Small intestine (tissue), 7 donors: Measurements from ENCODE around the gene SORCS2. TPM values are rescaled to one million over a fixed set of nuclear protein-coding genes. Genes with fewer than 3 reads are reported as not detected.

Experiments
- DNase-seq, 2 donors: peaks; one replicate each; pipeline versions ENCODE4 v3.0.0 to v3.0.0-alpha.2; 2013
- FAIRE-seq: peaks from 2 replicates; lab custom pipeline; 2012; peaks lifted over from hg19 to GRCh38; lab: Jason Lieb, UNC
- H3K27ac ChIP-seq, 3 donors: one replicate each; pipeline ENCODE4 v1.5.1; 2013; ENCODE audit warnings: low read length in 2 of 3, mild to moderate bottlenecking in 2 of 3, control low read depth in 1 of 3, inconsistent platforms in 1 of 3, low read depth in 1 of 3, moderate library complexity in 1 of 3
- H3K27me3 ChIP-seq, 3 donors: one replicate each; pipeline ENCODE4 v1.6.1; 2013; ENCODE audit warnings: low read length in 3 of 3, inconsistent platforms in 1 of 3; ENCODE audit not compliant: control insufficient read depth in 3 of 3, insufficient read depth in 3 of 3
- H3K36me3 ChIP-seq, 3 donors: one replicate each; pipeline ENCODE4 v1.6.1; 2013; ENCODE audit warnings: low read length in 3 of 3, inconsistent platforms in 1 of 3, low read depth in 1 of 3, mild to moderate bottlenecking in 1 of 3, moderate library complexity in 1 of 3; ENCODE audit not compliant: control insufficient read depth in 3 of 3, insufficient read depth in 2 of 3
- H3K4me1 ChIP-seq, 3 donors: one replicate each; pipeline ENCODE4 v1.6.1; 2013; ENCODE audit warnings: low read length in 2 of 3, inconsistent platforms in 1 of 3, low read depth in 1 of 3, mild to moderate bottlenecking in 1 of 3, moderate library complexity in 1 of 3; ENCODE audit not compliant: control insufficient read depth in 3 of 3, insufficient read depth in 2 of 3
- H3K4me3 ChIP-seq, 3 donors: one replicate each; pipeline ENCODE4 v1.5.1; 2013; ENCODE audit warnings: low read length in 3 of 3, control low read depth in 1 of 3, inconsistent platforms in 1 of 3, low read depth in 1 of 3, mild to moderate bottlenecking in 1 of 3, moderate library complexity in 1 of 3
- H3K9me3 ChIP-seq, 2 donors: one replicate each; pipeline ENCODE4 v1.6.1; 2013; ENCODE audit warnings: low read depth in 1 of 2, low read length in 1 of 2; ENCODE audit not compliant: control insufficient read depth in 2 of 2, insufficient read depth in 1 of 2
- WGBS, 3 donors: extraction: QIAGEN DNeasy Blood & Tissue Kit; methylation state at CpG; one replicate each; pipeline ENCODE4 v1.1.7; 2013; 5-methylcytosine and 5-hydroxymethylcytosine counted together
- polyA plus RNA-seq, 4 donors: library from polyadenylated mRNA; stranded (reverse) in 3 of 4; unstranded in 1 of 4; fragments of 200-250 nt in 3 of 4; fragments of 120-200 nt in 1 of 4; gene quantifications; one replicate each; pipeline versions ENCODE4 v1.2.1 to v1.2.3, GENCODE V29; 2013
- donor health status: healthy with polysubstance abuse.
- donor health status: control.
- donor health status: control.
- donor health status: Bipolar disorder and iron deficiency.
- donor health status: healthy.

The SORCS2 gene
- polyA plus RNA-seq, 4 donors: 0.63 to 3.3 (median 2.2) TPM; not detected in 1

- 80 to 86% (median 81%) methylated on average over 8 of the region's 8 CpGs for WGBS, 3 donors
- no peak for FAIRE-seq
- H3K27me3 ChIP-seq: no peaks in the 10 kb centered on the region
These were observed 346.2 kb downstream of the SORCS2 start for GRCh38 chr4:7538518-7538917.

GRCh38 chr4:7539186-7539585 is 346.8 kb downstream of the SORCS2 start:
- 57 to 94% (median 64%) methylated on average over 3 of the region's 3 CpGs for WGBS, 3 donors
- H3K4me3 ChIP-seq: no peak overlapping the region
- no peaks in the 10 kb centered on the region for H3K36me3 ChIP-seq
- DNase-seq (no peak), FAIRE-seq (no peak)
- no peaks in the 10 kb centered on the region for H3K27me3 ChIP-seq
- H3K27ac ChIP-seq: no peak overlapping the region
- H3K9me3 ChIP-seq: peaks cover 0 to 3% of the 10 kb centered on the region in 2 donors
- H3K4me1 ChIP-seq: no peaks in the 10 kb centered on the region

More at GRCh38 chr4:7538518-7538917, 346.2 kb downstream of the SORCS2 start:
- H3K36me3 ChIP-seq: no peaks in the 10 kb centered on the region
- H3K27ac ChIP-seq: no peak overlapping the region
- H3K9me3 ChIP-seq: peaks cover 0 to 3% of the 10 kb centered on the region in 2 donors
- H3K4me1 ChIP-seq: no peaks in the 10 kb centered on the region
- no peak for DNase-seq
- no peak overlapping the region for H3K4me3 ChIP-seq

GRCh38 chr4:7539659-7540058 is 347.3 kb downstream of the SORCS2 start:
- WGBS, 3 donors: 66 to 72% (median 67%) methylated on average over 8 to 9 of the region's 9 CpGs
- DNase-seq (no peak), FAIRE-seq (no peak)
- H3K36me3 ChIP-seq: no peaks in the 10 kb centered on the region
- H3K4me3 ChIP-seq: no peak overlapping the region
- H3K4me1 ChIP-seq: no peaks in the 10 kb centered on the region
- H3K27me3 ChIP-seq: no peaks in the 10 kb centered on the region
- peaks cover 0 to 3% of the 10 kb centered on the region in 2 donors for H3K9me3 ChIP-seq
- no peak overlapping the region for H3K27ac ChIP-seq

GRCh38 chr4:7540206-7540605 is 347.9 kb downstream of the SORCS2 start:
- H3K36me3 ChIP-seq: no peaks in the 10 kb centered on the region
- 79 to 86% (median 85%) methylated on average over 12 of the region's 12 CpGs for WGBS, 3 donors
- DNase-seq (no peak), FAIRE-seq (no peak)
- peaks cover 0 to 3% of the 10 kb centered on the region in 2 donors for H3K9me3 ChIP-seq
- H3K4me1 ChIP-seq: no peaks in the 10 kb centered on the region
- H3K27ac ChIP-seq: no peak overlapping the region
- no peaks in the 10 kb centered on the region for H3K27me3 ChIP-seq
- H3K4me3 ChIP-seq: no peak overlapping the region

- 88 to 90% (median 90%) methylated on average over 17 of the region's 17 CpGs for WGBS, 3 donors
- Histone ChIP-seq H3K4me1 (no peaks in the 10 kb centered on the region), H3K36me3 (no peaks in the 10 kb centered on the region), H3K9me3 (peaks cover 0 to 3% of the 10 kb centered on the region in 2 donors), H3K4me3 (no peak overlapping the region), H3K27me3 (no peaks in the 10 kb centered on the region), H3K27ac (no peak overlapping the region)
- DNase-seq (no peak), FAIRE-seq (no peak)
These were observed 348.5 kb downstream of the SORCS2 start for GRCh38 chr4:7540654-7541413.

- no peaks in the 10 kb centered on the region for H3K36me3 ChIP-seq
- DNase-seq (no peak), FAIRE-seq (no peak)
- no peaks in the 10 kb centered on the region for H3K4me1 ChIP-seq
- H3K27me3 ChIP-seq: no peaks in the 10 kb centered on the region
- H3K4me3 ChIP-seq: no peak overlapping the region
- 85 to 92% (median 89%) methylated on average over 8 of the region's 8 CpGs for WGBS, 3 donors
- H3K27ac ChIP-seq: no peak overlapping the region
- peaks cover 0 to 3% of the 10 kb centered on the region in 2 donors for H3K9me3 ChIP-seq
These were observed 349.1 kb downstream of the SORCS2 start for GRCh38 chr4:7541414-7541810.

- Histone ChIP-seq H3K27ac (no peak overlapping the region), H3K4me1 (no peaks in the 10 kb centered on the region), H3K9me3 (peaks cover 0 to 3% of the 10 kb centered on the region in 2 donors), H3K4me3 (no peak overlapping the region), H3K36me3 (no peaks in the 10 kb centered on the region), H3K27me3 (no peaks in the 10 kb centered on the region)
- DNase-seq (no peak), FAIRE-seq (no peak)
- 83 to 93% (median 93%) methylated on average over 4 of the region's 4 CpGs for WGBS, 3 donors
These were observed 350.4 kb downstream of the SORCS2 start for GRCh38 chr4:7542781-7543180.

GRCh38 chr4:7546152-7546808 is 353.9 kb downstream of the SORCS2 start:
- no peak for FAIRE-seq
- 63 to 75% (median 70%) methylated on average over 18 of the region's 18 CpGs for WGBS, 3 donors

More at GRCh38 chr4:7546152-7546808, 353.9 kb downstream of the SORCS2 start:
- peaks cover 0 to 4% (median 0%) of the 10 kb centered on the region in 3 donors for H3K27me3 ChIP-seq
- H3K27ac ChIP-seq: no peak overlapping the region
- H3K9me3 ChIP-seq: no peaks in the 10 kb centered on the region
- H3K4me1 ChIP-seq: no peaks in the 10 kb centered on the region
- no peaks in the 10 kb centered on the region for H3K36me3 ChIP-seq
- H3K4me3 ChIP-seq: no peak overlapping the region
- no peak for DNase-seq
